Caco-2 (cell line): Measurements from ENCODE around the gene PPP2R5C. TPM values are rescaled to one million over a fixed set of nuclear protein-coding genes. Genes with fewer than 3 reads are reported as not detected.

Source experiments
- BruUV-seq: library from RNA; stranded (reverse); fragments of 400-500 nt; replicated peaks from 2 replicates; lab custom pipeline; 2021; lab: Mats Ljungman, UMichigan
- CTCF ChIA-PET: fragments of 300-600 bp; sonication (Branson Sonifier 250); formaldehyde crosslinking; loops from one replicate; lab custom pipeline; 2022; ENCODE audit warnings: antibody characterized with exemption; lab: Charles Lee
- POLR2A ChIA-PET: fragments of 300-600 bp; sonication (Branson Sonifier 250); formaldehyde crosslinking; loops from one replicate; lab custom pipeline; 2022; ENCODE audit warnings: antibody characterized with exemption; lab: Charles Lee
- DNase-seq, 2 experiments: peaks; one replicate each; pipeline versions ENCODE4 v3.0.0 to v3.0.0-alpha.2; 2020 to 2022
- H3K27me3 ChIP-seq: replicated peaks from 2 replicates; pipeline ENCODE4 v1.6.0; 2011; ENCODE audit warnings: low read length; ENCODE audit not compliant: control insufficient read depth, insufficient read depth
- H3K36me3 ChIP-seq: 2 replicates; pipeline ENCODE4 v1.5.1; 2011; ENCODE audit warnings: low read length; ENCODE audit not compliant: control insufficient read depth, insufficient read depth
- H3K4me1 ChIP-seq: fragments of 250-450 bp; sonication (Bioruptor Pico); 2 replicates; pipeline ENCODE4 v1.5.1; 2020; ENCODE audit warnings: mild to moderate bottlenecking
- H3K4me3 ChIP-seq: 2 replicates; pipeline ENCODE4 v1.5.1; 2011; ENCODE audit warnings: low read depth, mild to moderate bottlenecking, control low read depth, low read length
- H3K9me3 ChIP-seq: fragments of 250-450 bp; sonication (Bioruptor Pico); 2 replicates; pipeline ENCODE4 v1.5.1; 2020; ENCODE audit warnings: mild to moderate bottlenecking, moderate library complexity
- H3K27ac Mint-ChIP-seq: one replicate; pipeline ENCODE4 v1.8.0; 2022; ENCODE audit warnings: mixed read lengths; ENCODE audit not compliant: unreplicated experiment
- H3K27me3 Mint-ChIP-seq: one replicate; pipeline ENCODE4 v1.8.0; 2022; ENCODE audit warnings: mixed read lengths; ENCODE audit not compliant: insufficient read depth, unreplicated experiment
- H3K36me3 Mint-ChIP-seq: one replicate; pipeline ENCODE4 v1.8.0; 2022; ENCODE audit warnings: mild to moderate bottlenecking, mixed read lengths; ENCODE audit not compliant: insufficient read depth, unreplicated experiment
- H3K4me1 Mint-ChIP-seq: one replicate; pipeline ENCODE4 v1.8.0; 2022; ENCODE audit warnings: low read depth, mixed read lengths; ENCODE audit not compliant: unreplicated experiment
- H3K4me3 Mint-ChIP-seq: one replicate; pipeline ENCODE4 v1.8.0; 2022; ENCODE audit warnings: mild to moderate bottlenecking, moderate library complexity, mixed read lengths; ENCODE audit not compliant: unreplicated experiment
- H3K9me3 Mint-ChIP-seq: one replicate; pipeline ENCODE4 v1.8.0; 2022; ENCODE audit warnings: mixed read lengths; ENCODE audit not compliant: unreplicated experiment
- CTCF ChIP-seq, 2 experiments: fragments of 200-600 bp in 1 of 2; IDR thresholded peaks; 1 replicate in 1 of 2; 2 replicates in 1 of 2; pipeline versions ENCODE4 v1.5.1 to v1.8.0; 2011 to 2022; ENCODE audit warnings: antibody characterized with exemption in 1 of 2, control low read depth in 1 of 2, inconsistent platforms in 1 of 2, low read depth in 1 of 2, low read length in 1 of 2, mild to moderate bottlenecking in 1 of 2, moderate library complexity in 1 of 2; ENCODE audit not compliant: insufficient read depth in 1 of 2, severe bottlenecking in 1 of 2, unreplicated experiment in 1 of 2
- intact Hi-C: fragments of 100-400 bp; cut with micrococcal nuclease; formaldehyde crosslinking; loops from one replicate; pipeline ENCODE4 v1.10.0; 2022; ENCODE audit not compliant: unreplicated experiment
- total RNA-seq: library from RNA; stranded (reverse); gene quantifications from 2 replicates; pipeline ENCODE4 v1.2.3, GENCODE V29; 2022

PPP2R5C gene
- total RNA-seq, 1 experiment from 2014 or later = 97.5 TPM

- POLR2A ChIA-PET = no interaction called here
- no peak for TF ChIP-seq CTCF (IDR thresholded peaks at IDR 0.05; ENCODE audit: insufficient read depth in 1 of 2, low read depth in 1 of 2, low read length in 1 of 2, severe bottlenecking in 1 of 2, unreplicated experiment in 1 of 2)
- H3K4me1 Mint-ChIP-seq = no peaks in the 10 kb centered on the region
- H3K27me3 ChIP-seq = no peaks in the 10 kb centered on the region
- DNase-seq = no peak
- H3K4me1 ChIP-seq = no peaks in the 10 kb centered on the region
- no peak overlapping the region for H3K4me3 Mint-ChIP-seq
- H3K27me3 Mint-ChIP-seq = no peaks in the 10 kb centered on the region
- H3K36me3 Mint-ChIP-seq = peaks cover 38% of the 10 kb centered on the region
- no peaks in the 10 kb centered on the region for H3K9me3 Mint-ChIP-seq
- H3K9me3 ChIP-seq = no peaks in the 10 kb centered on the region
- no peak overlapping the region for H3K4me3 ChIP-seq
- no peaks in the 10 kb centered on the region; the same call in 1 of the 2 replicates for H3K36me3 ChIP-seq
- no peak overlapping the region for H3K27ac Mint-ChIP-seq
- CTCF ChIA-PET = no interaction called here
- no TSS peak for BruUV-seq
- intact Hi-C loops = no loop called here
Observed at GRCh38 chr14:101907619-101908018, 146.1 kb downstream of the PPP2R5C start.

- Histone ChIP-seq H3K4me3 (no peak overlapping the region), H3K36me3 (no peaks in the 10 kb centered on the region; the same call in 1 of the 2 replicates), H3K9me3 (no peaks in the 10 kb centered on the region), H3K27me3 (no peaks in the 10 kb centered on the region), H3K4me1 (no peaks in the 10 kb centered on the region)
- H3K4me3 Mint-ChIP-seq = no peak overlapping the region
- intact Hi-C loops = no loop called here
- H3K27ac Mint-ChIP-seq = no peak overlapping the region
- POLR2A ChIA-PET = no interaction called here
- no peak for DNase-seq
- H3K4me1 Mint-ChIP-seq = no peaks in the 10 kb centered on the region
- CTCF ChIA-PET = no interaction called here
- H3K36me3 Mint-ChIP-seq = peaks cover 26% of the 10 kb centered on the region
- no peak for TF ChIP-seq CTCF (IDR thresholded peaks at IDR 0.05; ENCODE audit: insufficient read depth in 1 of 2, low read depth in 1 of 2, low read length in 1 of 2, severe bottlenecking in 1 of 2, unreplicated experiment in 1 of 2)
- BruUV-seq = no TSS peak
- no peaks in the 10 kb centered on the region for H3K9me3 Mint-ChIP-seq
- no peaks in the 10 kb centered on the region for H3K27me3 Mint-ChIP-seq
Observed at GRCh38 chr14:101908795-101909194, 147.3 kb downstream of the PPP2R5C start.

GRCh38 chr14:101909371-101910096, 148.0 kb downstream of the PPP2R5C start:
- no peak overlapping the region for H3K4me3 ChIP-seq
- POLR2A ChIA-PET = no interaction called here
- H3K4me1 ChIP-seq = no peaks in the 10 kb centered on the region
- H3K9me3 ChIP-seq = no peaks in the 10 kb centered on the region
- H3K27me3 Mint-ChIP-seq = no peaks in the 10 kb centered on the region
- H3K36me3 Mint-ChIP-seq = peaks cover 30% of the 10 kb centered on the region
- H3K4me3 Mint-ChIP-seq = no peak overlapping the region
- intact Hi-C loops = no loop called here
- BruUV-seq = no TSS peak
- H3K27ac Mint-ChIP-seq = no peak overlapping the region
- CTCF ChIA-PET = no interaction called here
- H3K4me1 Mint-ChIP-seq = no peaks in the 10 kb centered on the region
- H3K9me3 Mint-ChIP-seq = no peaks in the 10 kb centered on the region
- no peak for DNase-seq
- no peaks in the 10 kb centered on the region for H3K27me3 ChIP-seq
- TF ChIP-seq CTCF (IDR thresholded peaks at IDR 0.05; ENCODE audit: insufficient read depth in 1 of 2, low read depth in 1 of 2, low read length in 1 of 2, severe bottlenecking in 1 of 2, unreplicated experiment in 1 of 2) = no peak
- no peaks in the 10 kb centered on the region; the same call in 1 of the 2 replicates for H3K36me3 ChIP-seq
